GM21528 (cell line): Measurements from ENCODE around the gene ZNF544.
A peak's percentile ranks its signal among the peaks of the same experiment; 100 is the strongest.
"Not testable (repeated sequence)": the region's sequence is repeated elsewhere in the genome, so short reads cannot be mapped to it uniquely, and the experiment has no call there.

Source experiments
- ATAC-seq: cut with Tn5 transposase; IDR thresholded peaks from one replicate; pipeline ENCODE4 v1.9.1; 2021; ENCODE audit warnings: mild to moderate bottlenecking, moderate library complexity; ENCODE audit not compliant: unreplicated experiment, low FRiP score

The ZNF544 gene

DNA sequence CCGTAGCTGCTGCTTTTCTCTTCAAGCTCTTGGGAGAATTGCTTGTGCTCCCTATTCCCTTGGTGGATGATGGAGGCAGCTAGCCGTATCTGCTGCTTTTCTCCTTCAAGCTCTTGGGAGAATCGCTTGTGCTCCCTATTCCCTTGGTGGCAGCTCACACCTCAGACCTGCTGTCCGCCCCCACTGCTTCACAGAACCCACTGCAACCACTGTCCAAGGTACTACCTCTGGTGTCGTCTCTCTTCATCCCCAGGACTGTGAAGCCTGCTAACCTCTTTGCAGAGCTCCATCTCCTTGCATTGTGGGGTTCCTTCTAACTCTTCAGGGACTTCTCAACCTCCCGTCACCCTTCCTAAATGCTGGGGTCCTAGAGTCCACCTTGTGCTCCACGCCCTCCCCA, 71.9 kb downstream of the ZNF544 start:
- ATAC-seq = no peak

DNA sequence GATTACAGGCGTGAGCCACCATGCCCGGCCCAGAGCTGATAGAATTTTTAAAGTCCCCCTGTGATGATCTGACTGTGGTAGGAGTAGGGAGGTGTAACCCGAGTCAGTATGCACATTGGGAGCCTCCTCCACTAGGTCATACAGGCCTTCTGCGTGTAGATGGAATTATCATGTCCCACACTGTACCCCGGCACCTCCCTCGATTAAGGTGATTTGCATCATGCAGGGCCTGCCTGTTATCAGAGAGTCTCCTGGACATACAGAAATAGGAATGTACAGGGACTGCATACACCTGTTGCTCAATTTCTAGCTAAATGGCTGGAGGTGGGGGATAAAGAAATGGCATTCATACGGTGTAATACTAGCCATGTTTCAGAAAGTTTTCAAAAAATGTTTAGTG, 75.5 kb downstream of the ZNF544 start:
- ATAC-seq = no peak

DNA sequence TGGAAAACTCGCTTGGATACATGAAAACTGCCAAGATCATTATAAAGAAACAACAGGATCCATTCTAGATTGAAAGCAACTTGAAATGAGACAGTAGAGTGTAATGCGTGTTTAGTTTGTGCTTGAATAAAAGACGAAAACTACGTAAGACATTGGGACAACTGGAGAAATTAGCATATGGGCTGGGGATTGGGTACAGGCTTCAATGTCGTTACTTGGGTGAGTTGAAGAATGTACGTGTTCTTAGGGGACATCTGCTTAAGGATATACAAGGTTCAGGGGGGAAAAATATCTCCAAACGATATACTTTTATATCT, 76.0 kb downstream of the ZNF544 start:
- peak; percentile 12 for ATAC-seq

DNA sequence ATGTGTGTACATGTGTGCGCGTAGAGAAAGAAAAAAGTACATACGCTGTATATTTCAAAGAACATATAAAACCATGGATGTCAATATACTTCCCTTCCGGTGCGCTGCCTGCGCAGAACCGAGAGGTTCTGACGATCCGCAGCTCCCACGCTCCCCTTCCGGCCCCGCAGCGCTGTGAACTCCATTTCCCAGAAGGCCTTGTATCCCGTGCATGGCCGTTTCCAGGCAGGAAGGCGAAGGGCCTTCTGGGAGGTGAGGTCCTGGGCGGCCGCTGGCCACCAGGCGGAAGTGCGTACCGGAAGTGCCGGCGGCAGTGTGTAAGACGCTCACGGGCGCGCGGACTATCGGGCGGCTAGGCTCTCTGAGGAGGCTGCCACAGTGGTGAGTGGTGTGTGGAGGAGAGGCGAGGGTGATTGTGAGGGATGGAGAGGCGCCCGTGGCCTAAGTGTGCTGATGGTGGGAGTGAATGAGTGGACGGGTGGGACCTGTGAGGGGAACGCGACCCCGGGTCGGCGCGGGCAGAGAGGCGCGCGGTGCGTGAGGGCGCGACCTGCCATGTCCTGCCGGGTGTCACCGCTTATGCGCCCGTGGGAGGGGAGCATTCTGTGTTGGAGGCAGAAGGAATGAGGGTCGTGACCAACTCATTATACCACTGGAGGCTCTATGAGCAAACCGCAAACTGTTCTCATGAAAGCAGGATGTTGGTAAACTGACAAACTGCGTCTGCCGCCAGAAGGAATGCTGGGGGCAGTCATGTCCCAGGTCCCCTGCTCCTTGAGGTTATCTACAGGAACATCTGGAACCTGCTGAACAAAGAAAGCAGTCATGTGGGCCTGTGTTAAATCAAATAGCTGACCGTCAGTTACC, 76.6 kb downstream of the ZNF544 start, which contains the start of gene ERVK3-1:
Gene ERVK3-1, plus strand, starts transcription at position 313 of the 867 bp plus-strand sequence. CDS start 6,792 bp downstream, outside the sequence.
- ATAC-seq = peak; percentile 95

DNA sequence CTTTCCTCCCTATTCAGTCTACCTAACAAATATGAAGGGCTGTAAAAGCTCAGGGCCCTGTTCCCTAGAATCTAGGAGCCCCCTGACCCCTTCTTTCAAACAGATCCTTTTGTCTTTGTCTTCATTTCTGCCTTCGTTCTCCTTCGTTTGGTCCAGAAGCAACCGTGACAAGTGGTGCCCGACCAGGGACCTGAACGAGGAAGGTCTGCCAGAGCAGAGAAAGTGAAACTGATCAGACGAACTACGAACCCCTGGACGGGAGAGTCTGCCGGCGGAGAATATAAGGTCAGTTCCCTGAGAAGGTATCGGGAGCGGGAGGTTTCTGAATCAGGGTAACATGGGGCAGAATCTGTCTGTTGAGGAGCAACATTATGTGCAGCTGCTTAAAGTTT, 77.2 kb downstream of the ZNF544 start:
- ATAC-seq = no peak

DNA sequence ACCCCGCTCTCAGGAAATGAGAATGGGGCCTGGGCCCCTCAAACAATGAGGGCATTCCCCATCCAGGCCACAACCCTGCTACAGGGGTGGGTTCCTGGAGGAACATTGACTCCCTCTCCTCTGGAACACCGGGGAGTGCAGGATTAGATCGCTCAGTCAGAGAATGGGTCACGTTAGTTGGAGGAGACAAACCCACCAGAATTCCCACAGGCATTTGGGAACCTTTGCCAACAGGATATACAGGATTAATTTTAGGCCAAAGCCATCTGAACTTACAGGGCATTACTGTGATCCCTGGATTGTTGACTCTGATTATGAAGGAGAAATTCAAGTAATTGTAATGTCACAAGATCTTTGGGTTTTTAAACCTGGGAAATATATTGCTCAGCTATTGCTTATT, 79.0 kb downstream of the ZNF544 start:
- ATAC-seq = no peak

DNA sequence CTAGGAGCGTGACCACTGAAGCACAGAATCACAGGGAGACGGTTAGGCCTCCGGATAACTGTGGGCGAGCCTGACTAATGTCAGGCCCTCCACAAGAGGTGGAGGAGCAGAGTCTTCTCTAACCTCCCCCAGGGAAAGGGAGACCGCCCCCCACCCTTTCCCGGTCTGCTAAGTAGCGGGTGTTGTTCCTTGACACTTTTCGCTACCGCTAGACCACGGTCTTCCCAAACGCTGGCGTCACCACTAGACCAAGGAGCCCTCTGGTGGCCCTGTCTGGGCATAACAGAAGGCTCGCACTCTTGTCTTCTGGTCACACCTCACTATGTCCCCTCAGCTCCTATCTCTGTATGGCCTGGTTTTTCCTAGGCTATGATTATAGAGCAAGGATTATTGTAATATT, 82.0 kb downstream of the ZNF544 start:
- ATAC-seq = not testable (repeated sequence)

DNA sequence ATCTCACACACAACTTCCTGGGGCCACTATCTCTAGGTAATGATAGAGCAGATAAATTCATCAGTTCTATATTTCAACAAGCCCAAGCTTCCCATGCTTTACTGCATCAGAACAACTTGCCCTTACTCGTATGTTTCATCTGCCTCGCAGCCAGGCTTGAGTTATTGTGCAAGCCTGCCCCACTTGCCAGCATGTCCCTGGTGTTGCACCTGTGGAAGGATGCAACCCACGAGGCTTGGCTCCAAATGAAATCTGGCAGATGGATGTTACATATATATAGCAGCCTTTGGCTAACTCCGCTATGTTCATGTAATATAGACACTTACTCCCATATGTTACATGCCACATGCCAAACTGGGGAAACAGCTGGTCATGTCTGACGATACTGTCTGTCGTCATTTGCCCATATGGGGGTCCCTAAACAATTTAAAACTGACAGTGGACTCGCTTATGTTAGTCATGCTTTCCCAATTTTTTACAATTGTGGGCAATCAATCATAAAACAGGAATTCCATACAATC, 82.7 kb downstream of the ZNF544 start:
- ATAC-seq = no peak
